ENCODE results near the gene TMEM106A. TPM values are rescaled to one million over a fixed set of nuclear protein-coding genes. Genes with fewer than 3 reads are reported as not detected.

Gene TMEM106A
- total RNA-seq, 4 donors from 2014 or later: 2.3 to 20.7 (median 11.9) TPM

DNA sequence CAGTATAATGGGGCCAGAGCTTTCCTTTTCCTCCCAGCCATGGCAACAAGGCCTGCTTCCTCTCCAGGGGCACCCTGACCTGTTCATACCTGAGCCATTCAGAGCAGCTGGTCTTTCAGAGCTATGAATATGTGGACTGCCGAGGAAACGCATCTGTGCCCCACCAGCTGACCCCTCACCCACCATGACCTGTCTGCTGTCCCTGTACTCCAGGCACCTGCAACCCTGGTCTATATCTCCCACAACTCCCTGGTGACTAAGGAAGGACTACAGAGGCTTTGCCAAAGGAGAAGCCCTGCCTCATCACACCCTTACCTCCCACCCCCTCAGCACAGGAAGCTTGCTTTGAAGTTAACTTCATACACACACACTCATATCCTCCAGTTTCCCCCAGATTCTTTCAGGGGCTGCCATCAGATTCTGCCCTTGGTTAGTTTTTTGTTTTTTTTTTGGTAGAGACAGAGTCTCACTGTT, 6.0 kb downstream of the TMEM106A start:
- no peak overlapping the region for H3K27ac ChIP-seq
- H3K27me3 ChIP-seq: no peaks in the 10 kb centered on the region
- no peaks in the 10 kb centered on the region for H3K9me3 ChIP-seq
- no peak for TF ChIP-seq POLR2A (IDR thresholded peaks at IDR 0.05)
- TF ChIP-seq, protein P1, sequence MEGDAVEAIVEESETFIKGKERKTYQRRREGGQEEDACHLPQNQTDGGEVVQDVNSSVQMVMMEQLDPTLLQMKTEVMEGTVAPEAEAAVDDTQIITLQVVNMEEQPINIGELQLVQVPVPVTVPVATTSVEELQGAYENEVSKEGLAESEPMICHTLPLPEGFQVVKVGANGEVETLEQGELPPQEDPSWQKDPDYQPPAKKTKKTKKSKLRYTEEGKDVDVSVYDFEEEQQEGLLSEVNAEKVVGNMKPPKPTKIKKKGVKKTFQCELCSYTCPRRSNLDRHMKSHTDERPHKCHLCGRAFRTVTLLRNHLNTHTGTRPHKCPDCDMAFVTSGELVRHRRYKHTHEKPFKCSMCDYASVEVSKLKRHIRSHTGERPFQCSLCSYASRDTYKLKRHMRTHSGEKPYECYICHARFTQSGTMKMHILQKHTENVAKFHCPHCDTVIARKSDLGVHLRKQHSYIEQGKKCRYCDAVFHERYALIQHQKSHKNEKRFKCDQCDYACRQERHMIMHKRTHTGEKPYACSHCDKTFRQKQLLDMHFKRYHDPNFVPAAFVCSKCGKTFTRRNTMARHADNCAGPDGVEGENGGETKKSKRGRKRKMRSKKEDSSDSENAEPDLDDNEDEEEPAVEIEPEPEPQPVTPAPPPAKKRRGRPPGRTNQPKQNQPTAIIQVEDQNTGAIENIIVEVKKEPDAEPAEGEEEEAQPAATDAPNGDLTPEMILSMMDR (IDR thresholded peaks at IDR 0.05): no peak
- no peaks in the 10 kb centered on the region for H3K36me3 ChIP-seq
- H3K4me3 ChIP-seq: no peak overlapping the region
- intact Hi-C loops (cut with DNase I; ENCODE audit: low total_unique reads): no loop called here
- DNase-seq: no peak
- H3K4me1 ChIP-seq: no peaks in the 10 kb centered on the region

GRCh38 chr17:43219001-43219400, 7.3 kb downstream of the TMEM106A start:
- H3K4me1 ChIP-seq: no peaks in the 10 kb centered on the region
- intact Hi-C loops (cut with DNase I; ENCODE audit: low total_unique reads): no loop called here
- no peaks in the 10 kb centered on the region for H3K9me3 ChIP-seq
- no peaks in the 10 kb centered on the region for H3K36me3 ChIP-seq
- no peak for TF ChIP-seq POLR2A (IDR thresholded peaks at IDR 0.05)
- TF ChIP-seq, protein P1 (IDR thresholded peaks at IDR 0.05): no peak
- no peak overlapping the region for H3K27ac ChIP-seq
- no peak for DNase-seq
- H3K4me3 ChIP-seq: no peak overlapping the region
- no peaks in the 10 kb centered on the region for H3K27me3 ChIP-seq

DNA sequence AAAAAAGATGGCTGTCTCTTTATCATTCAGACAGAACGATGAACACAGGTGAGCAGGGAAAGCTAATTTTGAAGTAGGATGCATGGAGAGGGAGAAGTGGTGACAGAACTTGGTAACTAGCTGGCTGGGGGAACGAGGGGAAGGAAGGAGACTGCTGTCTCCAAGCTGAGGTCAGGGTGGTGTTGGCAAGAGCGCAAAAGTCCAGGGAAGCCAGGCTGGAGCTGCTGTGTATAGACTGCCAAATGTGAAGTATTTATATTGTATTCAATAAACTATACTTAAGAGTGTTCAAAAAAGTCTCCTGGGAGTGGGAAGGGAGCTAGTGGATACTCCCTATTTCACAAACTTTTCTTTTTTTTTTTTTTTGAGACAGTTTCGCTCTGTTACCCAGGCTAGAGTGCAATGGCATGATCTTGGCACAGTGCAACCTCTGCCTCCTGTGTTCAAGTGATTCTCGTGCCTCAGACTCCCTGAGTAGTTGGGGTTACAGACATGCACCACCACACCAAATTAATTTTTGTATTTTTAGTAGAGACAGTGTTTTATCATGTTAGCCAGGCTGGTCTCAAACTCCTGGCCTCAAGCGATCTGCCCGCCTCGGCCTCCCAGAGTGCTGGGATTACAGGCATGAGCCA, 8.2 kb downstream of the TMEM106A start:
- Histone ChIP-seq H3K27me3 (no peaks in the 10 kb centered on the region), H3K4me3 (no peak overlapping the region), H3K36me3 (no peaks in the 10 kb centered on the region), H3K27ac (no peak overlapping the region), H3K9me3 (no peaks in the 10 kb centered on the region), H3K4me1 (no peaks in the 10 kb centered on the region)
- DNase-seq: no peak
- no peak for TF ChIP-seq POLR2A (IDR thresholded peaks at IDR 0.05)
- TF ChIP-seq, protein P1 (IDR thresholded peaks at IDR 0.05): no peak
- intact Hi-C loops (cut with DNase I; ENCODE audit: low total_unique reads): no loop called here

- H3K4me1 ChIP-seq: no peaks in the 10 kb centered on the region
- H3K27ac ChIP-seq: no peak overlapping the region
- no peaks in the 10 kb centered on the region for H3K36me3 ChIP-seq
- DNase-seq: no peak
- TF ChIP-seq, protein P1 (IDR thresholded peaks at IDR 0.05): no peak
- no peak for TF ChIP-seq POLR2A (IDR thresholded peaks at IDR 0.05)
- intact Hi-C loops (cut with DNase I; ENCODE audit: low total_unique reads): no loop called here
- no peaks in the 10 kb centered on the region for H3K9me3 ChIP-seq
- no peak overlapping the region for H3K4me3 ChIP-seq
- no peaks in the 10 kb centered on the region for H3K27me3 ChIP-seq
These were observed 8.9 kb downstream of the TMEM106A start for GRCh38 chr17:43220511-43221125.

DNA sequence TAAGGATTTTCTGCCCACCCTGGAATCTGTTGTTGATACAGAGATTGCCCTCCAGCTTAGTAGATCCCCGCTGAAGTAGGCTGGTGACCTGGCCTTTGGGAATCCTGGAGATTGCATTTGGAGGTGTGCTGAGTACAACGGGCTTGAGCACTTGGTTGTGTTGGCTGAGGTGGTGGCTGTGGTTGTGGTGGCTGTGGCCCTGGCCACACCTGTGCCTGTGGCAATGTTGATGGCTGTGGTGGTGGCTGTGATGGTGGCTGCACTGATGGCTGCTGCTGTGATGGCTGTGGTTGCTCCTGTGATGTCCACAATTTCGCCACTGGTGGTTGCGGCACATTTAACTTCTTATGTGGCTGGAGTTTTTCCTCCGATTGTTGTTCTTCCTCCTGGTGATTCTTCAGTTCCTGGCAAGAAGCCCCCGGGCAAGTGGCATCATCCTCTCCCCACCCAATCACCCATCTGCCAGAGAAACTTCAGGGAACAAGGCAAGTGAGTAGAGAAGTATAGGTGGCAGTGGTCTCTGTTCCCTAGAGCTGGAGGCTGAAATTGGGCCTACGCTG, 12.6 kb downstream of the TMEM106A start:
- no peak for TF ChIP-seq POLR2A (IDR thresholded peaks at IDR 0.05)
- TF ChIP-seq, protein P1 (IDR thresholded peaks at IDR 0.05): no peak
- Histone ChIP-seq H3K4me3 (no peak overlapping the region), H3K4me1 (no peaks in the 10 kb centered on the region), H3K36me3 (no peaks in the 10 kb centered on the region), H3K27me3 (no peaks in the 10 kb centered on the region), H3K9me3 (no peaks in the 10 kb centered on the region), H3K27ac (no peak overlapping the region)
- intact Hi-C loops (cut with DNase I; ENCODE audit: low total_unique reads): no loop called here
- no peak for DNase-seq
